HG02610 (cell line): ENCODE data around the gene PSMA7.
"Not testable (repeated sequence)": the region's sequence is repeated elsewhere in the genome, so short reads cannot be mapped to it uniquely, and the experiment has no call there.

ENCODE experiments used
- ATAC-seq: cut with Tn5 transposase; IDR thresholded peaks from one replicate; pipeline ENCODE4 v1.9.1; 2021; ENCODE audit warnings: mild to moderate bottlenecking, moderate library complexity; ENCODE audit not compliant: unreplicated experiment

PSMA7 gene

DNA sequence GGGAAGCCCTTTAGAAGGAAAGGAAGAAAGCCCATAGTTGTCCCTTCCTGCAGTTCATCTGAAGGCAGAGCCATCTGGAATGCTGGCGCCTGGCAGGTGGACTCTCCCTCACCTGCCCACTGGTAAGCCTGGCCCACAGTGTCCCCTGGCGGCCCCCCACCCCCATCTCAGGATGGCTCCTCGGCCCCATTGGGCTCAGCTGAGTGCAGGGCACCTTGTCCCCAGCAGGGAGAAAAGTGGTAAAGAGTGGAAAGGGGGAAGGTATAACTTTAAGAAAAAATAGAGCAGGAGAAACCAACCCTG is 13.0 kb upstream of the PSMA7 start:
- ATAC-seq = no peak

DNA sequence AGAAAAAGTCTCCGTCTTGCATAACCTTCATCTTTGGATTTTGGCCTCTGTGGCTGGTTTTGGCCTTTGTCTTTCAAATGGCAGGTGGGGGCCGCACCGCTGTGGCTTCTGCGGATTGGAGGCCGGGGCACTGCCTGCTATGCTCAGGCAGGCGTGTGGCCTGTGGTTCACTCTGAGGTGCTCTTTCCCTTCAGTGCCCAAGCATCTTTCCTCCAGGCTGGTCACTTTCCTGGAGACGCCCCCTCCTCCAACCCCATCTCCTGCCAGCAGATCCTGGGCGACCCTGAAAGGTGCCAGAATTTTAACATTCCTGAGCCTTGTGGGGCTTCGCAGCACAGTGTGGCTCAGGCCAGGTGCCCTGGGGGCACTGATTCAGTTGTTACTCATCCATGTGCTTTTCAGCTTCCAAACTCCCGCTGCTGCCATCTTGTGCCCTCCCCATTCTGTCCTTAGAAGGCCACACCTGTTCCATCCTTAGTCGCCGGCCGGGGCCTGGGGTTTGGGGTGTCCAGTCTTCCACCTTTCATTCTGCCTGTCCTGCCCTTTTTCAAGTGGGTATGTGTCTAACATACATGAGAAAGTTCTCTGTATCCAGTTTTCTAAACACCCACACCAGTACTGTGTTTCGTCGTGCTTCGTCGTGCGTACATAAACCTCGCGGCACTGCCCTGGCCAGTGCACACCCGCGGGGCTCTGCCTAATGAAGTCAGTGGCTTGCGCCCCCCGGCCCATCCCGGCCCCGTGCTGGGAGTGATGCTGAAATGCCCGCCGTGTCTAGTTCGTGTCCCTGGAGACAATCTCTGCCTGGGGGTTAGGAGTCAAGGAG is 12.4 kb upstream of the PSMA7 start:
- no peak for ATAC-seq

DNA sequence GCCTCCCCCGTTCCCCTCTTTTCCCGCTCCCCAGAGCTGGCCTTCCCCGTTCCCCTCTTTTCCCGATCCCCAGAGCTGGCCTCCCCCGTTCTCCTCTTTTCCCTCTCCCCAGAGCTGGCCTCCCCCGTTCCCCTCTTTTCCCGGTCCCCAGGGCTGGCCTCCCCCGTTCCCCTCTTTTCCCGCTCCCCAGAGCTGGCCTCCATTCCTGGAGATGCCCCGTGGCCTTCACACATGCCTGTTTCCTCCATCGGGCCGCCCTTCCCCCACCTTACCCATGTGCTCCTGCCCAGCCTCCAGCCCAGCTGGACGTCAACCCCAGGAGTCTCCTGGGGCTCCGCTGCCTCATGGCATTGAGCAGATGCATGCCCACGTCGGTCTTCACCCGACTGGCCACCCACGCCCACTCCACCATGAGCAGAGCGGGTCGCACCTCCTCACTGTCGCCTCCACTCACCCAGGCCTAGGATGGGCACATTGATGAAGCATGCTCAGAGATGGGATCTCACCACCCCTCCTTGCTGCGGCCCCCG is 8.7 kb upstream of the PSMA7 start:
- ATAC-seq = no peak

DNA sequence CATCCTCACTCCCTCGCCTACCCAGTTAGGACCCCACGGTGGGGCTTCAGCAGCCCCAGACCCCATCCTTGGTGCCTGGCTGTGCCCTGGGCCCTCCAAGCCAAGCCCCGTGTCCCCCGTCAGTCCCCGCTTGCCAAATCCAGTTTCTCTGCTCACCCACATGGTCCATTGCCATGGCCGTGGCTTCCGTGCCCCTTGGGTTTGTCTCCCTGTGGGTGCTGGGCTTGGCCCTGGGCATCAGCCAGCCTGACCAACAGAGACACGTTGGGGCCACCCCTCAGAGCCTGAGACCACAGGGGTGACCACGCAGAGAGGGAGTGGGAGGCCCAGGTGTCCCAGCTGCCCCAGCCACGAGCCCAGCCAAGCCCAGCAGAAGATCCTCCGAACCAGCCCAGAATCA is 8.0 kb upstream of the PSMA7 start:
- ATAC-seq = no peak

DNA sequence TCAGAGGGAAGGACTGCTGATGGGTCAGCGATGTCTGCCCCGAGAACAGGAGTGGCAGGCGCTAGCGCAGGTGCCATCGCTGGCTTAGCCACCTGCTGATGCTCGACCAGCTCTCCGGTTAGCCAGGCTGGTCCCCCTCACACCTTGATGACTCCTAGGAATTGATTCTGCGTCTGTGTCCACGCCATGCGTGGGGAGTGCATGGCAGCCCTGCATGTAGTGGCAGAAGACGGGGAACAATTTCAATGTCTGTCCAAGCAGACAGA is 7.0 kb upstream of the PSMA7 start:
- no peak for ATAC-seq

DNA sequence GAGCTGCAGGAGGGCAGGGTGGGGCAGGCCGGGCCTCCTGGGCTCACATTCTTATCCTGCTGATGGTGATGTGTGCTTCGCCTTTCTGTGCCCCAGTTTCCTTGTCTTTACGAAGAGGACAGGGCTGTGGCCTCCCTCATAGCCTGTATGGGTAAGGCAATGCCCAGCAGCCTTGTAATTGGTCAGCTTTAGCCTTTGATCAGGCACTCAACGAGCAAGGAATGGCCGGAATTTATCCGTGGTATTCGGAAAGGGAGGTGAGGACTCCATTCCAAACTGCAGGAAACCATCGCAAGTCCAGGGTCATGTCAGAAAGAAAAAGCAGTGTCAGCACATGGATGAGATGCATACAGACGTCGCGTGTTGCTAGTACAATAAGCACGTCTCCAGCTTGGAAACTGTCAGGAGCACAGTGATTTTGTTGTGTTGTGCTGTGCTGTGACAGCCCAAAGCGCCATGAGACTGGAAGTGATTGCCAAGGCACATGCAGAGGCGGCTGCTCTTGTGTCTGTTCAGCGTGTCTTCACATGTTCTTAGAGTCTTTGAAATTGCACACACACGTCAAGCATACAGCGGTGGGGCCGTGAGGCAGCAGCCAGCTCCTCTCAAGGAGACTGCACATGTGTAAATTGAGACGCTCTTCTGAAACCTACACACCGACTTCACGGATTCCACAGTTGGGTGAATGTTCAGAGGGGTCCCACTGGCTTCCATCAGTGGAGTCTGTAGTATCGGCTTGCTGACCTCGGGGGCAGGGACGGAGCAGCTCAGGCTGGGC is 6.5 kb upstream of the PSMA7 start:
- ATAC-seq = no peak

DNA sequence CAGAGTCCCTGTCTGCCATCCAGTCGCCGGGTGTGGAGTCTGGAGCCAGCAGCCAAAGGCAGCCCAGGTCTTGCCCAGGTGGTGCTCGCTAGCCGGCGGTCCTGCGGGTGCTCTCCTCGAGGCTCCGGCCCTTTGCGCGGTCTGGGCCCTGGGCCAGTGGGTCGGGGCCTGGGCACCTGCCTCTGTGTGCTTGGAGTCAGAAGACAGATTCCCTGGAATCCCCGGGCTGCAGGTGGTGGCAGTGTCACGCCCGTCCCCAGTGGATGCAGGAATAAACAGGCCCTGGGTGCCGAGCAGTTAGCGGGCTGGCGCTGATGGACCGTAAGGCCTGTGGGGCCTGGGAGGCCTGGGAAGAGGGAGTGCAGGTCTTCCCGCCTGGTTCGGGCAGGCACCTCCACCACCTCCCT is 5.7 kb upstream of the PSMA7 start:
- no peak for ATAC-seq

DNA sequence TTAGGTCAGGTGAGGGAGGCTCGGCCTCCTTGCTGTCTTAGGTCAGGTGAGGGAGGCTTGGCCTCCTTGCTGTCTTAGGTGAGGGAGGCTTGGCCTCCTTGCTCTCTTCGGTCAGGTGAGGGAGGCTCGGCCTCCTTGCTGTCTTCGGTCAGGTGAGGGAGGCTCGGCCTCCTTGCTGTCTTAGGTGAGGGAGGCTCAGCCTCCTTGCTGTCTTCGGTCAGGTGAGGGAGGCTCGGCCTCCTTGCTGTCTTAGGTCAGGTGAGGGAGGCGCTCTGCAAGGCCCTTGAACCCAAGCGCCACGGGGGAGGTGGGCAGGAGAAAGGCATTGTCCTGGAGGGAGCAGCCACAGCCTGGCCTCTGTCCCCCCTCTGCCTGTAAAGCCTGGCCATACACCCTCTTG is 5.2 kb upstream of the PSMA7 start:
- not testable (repeated sequence) for ATAC-seq

DNA sequence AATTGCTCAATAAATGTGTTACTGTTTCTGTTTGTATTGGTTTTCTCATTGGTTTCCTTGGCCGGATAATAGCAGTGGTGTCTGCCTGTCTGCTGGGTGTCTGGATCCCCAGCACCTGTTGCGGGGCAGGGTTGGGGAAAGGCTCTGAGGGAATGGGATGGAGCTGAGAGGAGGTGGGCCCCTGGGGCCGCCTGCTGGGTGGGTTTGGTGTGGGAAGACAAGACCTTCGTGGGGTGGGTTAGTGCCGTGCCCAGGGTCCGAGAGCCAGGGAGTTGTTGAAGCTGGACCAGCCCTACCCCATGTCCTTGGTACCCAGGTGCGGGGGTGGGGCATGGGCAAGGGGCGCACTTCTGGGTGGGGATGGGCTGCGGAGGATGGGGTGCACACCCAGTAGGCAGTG is 4.3 kb upstream of the PSMA7 start:
- no peak for ATAC-seq

DNA sequence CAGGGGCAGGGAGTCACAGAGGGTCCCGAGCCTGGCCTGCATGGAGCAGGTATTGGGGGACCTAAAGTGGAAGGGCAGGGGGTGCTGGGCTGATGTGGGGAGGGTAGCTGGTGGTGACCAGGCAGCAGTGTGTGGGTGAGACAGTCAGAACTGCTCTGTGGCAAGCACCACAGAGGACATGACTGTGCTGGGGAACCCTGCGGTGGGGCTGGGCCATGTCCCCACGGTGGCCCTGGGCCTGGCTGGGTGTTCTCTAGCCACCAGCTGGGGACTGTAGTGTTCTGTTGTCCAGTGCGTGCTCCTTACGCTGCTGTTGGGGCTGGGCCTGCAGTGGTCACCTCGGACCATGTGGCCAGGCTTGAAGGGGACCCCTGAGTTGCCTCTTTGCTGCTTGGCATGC is 3.9 kb upstream of the PSMA7 start:
- no peak for ATAC-seq

DNA sequence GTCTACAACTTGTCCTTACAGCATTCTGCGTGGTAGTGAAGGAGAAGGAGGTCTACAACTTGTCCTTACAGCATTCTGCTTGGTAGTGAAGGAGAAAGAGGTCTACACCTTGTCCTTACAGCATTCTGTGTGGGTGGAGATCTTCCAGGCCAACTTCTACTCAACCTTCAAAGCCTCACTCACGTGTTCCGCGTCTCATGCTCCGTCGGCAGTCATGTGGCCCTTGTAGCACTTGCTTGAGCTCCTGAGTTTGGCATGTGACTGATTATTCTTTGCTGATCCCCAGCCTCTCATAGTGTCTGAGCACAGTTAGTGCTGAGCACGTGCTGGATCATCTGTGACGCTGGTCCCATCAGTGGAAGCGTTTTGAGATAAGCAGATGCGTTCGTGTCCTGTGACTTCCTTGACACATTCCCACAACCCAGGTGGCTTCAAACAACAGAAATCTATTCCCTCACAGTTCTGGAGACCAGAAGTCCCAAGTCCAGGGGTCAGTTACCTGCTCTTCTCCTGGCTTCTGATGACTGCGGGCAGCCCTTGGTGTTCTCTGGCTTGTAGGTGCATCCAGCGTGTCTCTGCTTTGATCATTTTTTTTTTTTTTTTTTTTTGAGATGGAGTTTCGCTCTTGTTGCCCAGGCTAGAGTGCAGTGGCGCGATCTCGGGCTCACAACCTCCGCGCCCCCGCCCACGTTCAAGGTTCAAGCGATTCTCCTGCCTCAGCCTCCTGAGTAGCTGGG is 3.0 kb upstream of the PSMA7 start:
- ATAC-seq = no peak

DNA sequence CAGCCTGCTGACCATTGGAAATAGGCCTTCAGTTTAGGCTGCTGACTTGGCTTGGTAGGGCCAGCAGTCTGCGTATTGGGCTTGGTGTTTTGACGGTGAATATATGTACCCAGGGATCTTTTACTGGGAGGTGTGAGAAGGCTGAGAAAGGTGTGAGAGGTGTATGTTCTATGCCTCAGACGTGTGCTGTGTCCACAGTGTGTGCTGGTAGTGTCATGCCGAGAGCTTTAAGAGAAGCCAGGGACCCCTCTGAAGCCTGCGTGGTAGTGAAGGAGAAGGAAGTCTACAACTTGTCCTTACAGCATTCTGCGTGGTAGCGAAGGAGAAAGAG is 2.5 kb upstream of the PSMA7 start:
- no peak for ATAC-seq

DNA sequence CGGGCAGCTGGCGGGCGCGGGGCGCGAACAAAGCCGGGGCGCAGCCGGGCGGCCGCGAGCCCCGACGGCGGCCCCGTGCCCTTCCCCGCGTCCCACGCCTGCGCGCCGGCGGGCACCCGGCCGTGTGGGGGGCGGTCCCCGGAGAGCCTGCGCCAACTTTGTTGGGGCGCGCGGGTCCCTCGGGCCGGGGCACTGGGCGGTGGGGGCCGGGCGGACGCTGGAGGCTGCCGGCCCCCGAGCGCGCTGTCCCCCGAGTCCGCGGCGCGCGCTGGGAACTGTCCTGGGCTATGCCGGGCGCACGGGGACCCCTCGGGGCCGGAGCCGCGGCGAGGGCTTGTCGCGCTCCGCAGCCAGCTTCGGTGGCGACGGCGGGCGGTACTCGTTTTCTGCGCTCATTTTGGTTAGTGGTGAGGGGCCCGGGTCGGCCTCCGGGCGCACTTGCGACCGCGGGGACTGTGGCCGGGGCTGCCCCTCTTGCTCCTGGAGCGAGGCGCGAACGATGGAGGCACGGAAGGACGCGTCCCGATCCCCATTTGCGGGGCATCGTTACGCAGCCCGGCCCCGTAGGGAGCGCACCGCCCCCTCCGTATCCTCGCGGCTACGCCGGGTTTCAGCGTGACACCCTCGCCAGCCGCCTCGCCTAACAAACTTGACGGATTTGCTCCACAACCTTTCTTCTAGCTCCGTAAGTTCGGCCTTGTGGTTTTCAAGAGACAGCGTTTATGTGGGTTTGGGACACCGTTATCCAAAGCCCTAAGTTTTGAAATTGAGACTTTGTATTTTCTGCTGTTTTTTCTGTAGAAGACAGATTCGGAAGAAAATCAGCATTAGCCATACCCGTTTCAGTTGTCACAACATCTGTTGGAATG is 997 bp upstream of the PSMA7 start:
- peak; percentile 8 for ATAC-seq

DNA sequence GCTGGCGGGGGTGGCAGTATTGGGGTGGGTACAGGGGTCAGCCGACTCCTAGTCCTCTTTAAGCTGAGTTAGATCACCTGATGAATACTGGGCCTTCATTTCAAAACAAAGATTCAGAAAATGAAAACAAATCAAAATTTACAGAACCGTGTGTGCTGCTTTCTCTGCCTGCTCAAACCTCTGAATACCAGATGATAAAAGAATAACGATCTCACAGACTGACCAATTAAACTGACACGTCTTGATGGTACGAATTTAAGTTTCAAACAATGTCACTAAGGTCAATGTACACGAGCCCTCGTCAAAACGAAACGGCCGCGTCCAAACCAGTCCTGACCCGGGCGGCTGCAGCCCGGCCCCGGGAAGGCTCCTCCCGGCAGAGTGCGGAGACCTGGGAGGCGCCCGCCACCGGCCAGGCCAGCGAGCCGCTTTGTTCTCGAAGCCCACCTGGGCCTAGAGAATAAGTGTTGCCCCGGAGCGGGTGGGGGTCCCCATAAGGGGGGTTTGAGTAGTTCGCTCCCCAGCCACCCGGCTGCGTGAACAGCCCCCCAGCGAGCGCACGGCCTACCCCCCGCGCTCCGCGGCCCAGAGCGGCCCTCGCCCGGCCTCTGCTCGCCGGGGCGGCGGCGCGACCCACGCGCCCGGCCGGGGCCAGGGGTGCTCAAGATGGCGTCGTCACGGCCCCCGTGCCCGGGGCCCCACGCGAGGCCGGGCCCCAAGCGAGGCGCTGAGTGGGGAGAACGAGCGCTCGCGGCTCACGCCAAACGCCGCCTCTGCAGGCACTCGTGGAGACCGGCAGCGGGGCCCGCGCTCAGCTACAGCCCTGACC is 728 bp downstream of the PSMA7 start:
- peak; percentile 15 for ATAC-seq

DNA sequence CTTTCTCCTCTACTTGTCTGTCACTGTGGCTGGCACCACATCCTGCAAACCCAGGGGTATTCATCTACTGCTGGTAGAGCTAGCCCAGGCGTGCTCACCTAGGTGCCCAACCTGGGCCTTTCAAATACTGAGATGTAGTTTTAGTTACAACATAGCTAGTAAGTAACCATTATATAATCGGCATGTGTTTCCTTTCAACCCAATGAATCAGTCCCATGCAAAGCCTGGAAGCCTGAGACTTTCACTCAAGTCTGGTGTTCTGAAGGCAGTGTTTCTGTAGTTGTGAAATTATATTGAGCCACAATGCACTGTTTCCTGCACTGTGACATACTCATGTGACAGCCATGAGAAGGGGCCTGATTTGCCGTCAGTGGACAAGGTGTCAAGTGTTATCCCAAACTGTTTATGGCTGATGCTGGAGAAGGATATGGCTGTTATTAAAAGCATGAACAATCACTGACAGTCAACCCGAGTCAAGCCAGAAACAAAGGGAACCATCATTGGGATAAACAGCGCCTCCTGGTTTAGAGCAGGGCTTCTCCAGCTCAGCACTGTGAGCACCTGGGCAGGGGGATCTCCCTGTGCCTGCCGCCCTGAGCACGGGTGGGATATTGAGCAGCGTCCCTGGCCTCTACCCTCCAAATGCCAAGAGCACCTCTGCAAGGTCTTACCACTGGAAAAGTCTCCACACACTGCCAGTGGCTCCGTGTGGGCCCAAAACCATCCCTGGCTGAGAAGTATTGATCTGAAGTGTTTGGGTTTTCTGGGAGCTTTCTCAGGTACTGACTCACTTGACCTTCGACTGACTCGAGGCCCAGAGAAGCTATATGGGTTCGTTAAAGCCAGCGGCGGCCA is 1.6 kb downstream of the PSMA7 start:
- ATAC-seq = no peak

DNA sequence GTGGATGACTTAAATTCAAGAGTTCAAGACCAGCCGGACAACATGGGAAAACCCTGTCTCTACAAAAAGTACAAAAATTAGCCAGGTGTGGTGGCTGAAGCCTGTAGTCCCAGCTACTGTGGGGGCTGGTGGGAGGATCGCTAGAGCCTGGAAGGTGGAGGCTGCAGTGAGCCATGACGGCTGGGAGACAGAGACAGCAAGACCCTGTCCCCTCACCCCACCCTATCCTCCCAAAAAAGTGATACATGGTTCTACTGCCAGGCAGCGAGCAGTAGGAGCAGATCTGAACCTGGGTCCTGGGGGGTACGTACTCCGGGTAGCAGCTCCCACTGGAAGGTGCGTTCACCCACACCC is 2.2 kb downstream of the PSMA7 start:
- no peak for ATAC-seq

DNA sequence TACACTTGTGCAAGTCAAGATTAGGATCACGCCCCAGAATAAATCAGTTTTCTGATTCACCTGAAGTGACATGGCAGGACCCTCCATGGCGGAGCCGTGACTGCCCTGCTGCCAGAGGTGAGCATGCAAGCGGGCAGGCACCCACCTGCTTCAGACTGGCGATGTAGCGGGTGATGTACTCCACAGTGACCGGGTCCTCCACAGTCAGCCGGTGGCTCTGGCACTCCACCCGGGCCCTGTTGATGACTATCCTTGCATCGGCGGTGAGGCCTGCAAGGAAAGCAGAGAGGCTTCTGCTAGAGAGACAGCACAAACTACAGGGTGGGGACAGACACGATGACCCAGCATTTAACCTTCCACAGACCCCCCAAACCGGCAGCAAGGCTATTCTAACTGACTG is 3.6 kb downstream of the PSMA7 start:
- no peak for ATAC-seq

DNA sequence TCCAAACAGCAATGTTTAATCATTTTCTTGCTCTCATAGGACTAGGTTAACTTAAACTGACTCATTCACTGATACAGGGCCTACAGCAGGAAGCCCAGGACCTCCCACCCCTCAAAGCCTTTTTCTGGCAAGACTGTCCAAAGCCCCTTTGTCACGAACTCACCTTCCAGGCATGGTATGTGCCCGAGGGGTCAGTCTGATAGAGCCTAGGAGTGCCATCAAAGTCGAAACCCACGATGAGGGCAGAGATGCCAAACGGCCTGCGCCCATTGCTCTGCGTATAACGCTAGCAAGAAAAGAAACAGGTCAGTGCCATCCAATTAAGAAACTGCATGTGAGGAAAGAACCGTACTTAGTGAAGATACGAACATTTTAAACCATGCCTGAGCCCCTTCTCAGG is 4.3 kb downstream of the PSMA7 start:
- no peak for ATAC-seq

DNA sequence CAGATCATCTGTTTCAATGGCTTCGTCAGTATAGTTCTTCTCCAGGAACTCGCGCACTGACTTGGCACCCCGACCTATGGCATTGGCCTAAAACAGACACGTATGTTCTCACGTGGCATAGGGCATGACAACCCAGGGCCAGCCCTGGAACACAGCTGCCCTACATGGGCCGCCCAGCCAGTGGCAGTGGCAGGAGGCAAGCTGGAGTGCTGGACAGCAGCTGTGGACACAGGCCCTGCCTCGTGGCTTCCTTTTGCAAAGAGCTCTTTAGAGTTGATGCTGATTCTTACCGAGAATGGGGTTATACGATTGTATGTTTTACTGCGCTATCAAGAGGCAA is 5.0 kb downstream of the PSMA7 start:
- ATAC-seq = no peak
